A673 (cell line): Measurements from ENCODE around the gene PARP16. TPM values are rescaled to one million over a fixed set of nuclear protein-coding genes. Genes with fewer than 3 reads are reported as not detected.

Experiments
- BruUV-seq: library from RNA; stranded (reverse); fragments of 400-500 nt; replicated peaks from 2 replicates; lab custom pipeline; 2021; lab: Mats Ljungman, UMichigan
- CTCF ChIA-PET: fragments of 300-600 bp; sonication (Branson Sonifier 250); formaldehyde crosslinking; loops from one replicate; lab custom pipeline; 2022; ENCODE audit warnings: antibody characterized with exemption; lab: Charles Lee
- POLR2A ChIA-PET: fragments of 300-600 bp; sonication (Branson Sonifier 250); formaldehyde crosslinking; loops from one replicate; lab custom pipeline; 2022; ENCODE audit warnings: antibody characterized with exemption; ENCODE audit not compliant: low non-redundant PET; lab: Charles Lee
- DNase-seq: peaks from one replicate; pipeline ENCODE4 v3.0.0-alpha.2; 2015; ENCODE audit warnings: low spot score
- H3K27ac ChIP-seq: fragments of 200-600 bp; sonication (generic); 2 replicates; pipeline ENCODE4 v1.5.1; 2016; ENCODE audit warnings: mixed run types, low read depth, mild to moderate bottlenecking, mixed read lengths, antibody characterized with exemption, low read length; ENCODE audit not compliant: poor library complexity, severe bottlenecking
- H3K27me3 ChIP-seq: fragments of 200-600 bp; sonication (generic); replicated peaks from 2 replicates; pipeline ENCODE4 v1.6.1; 2017; ENCODE audit warnings: mixed run types, low read depth, mild to moderate bottlenecking, mixed read lengths, antibody characterized with exemption, low read length; ENCODE audit not compliant: insufficient read depth, poor library complexity
- H3K36me3 ChIP-seq: fragments of 200-600 bp; sonication (generic); 2 replicates; pipeline ENCODE4 v1.6.1; 2016; ENCODE audit warnings: mixed run types, mild to moderate bottlenecking, mixed read lengths, antibody characterized with exemption, low read length; ENCODE audit not compliant: insufficient read depth, poor library complexity, severe bottlenecking
- H3K4me1 ChIP-seq: fragments of 200-600 bp; sonication (generic); 2 replicates; pipeline ENCODE4 v1.6.1; 2017; ENCODE audit warnings: mixed run types, mild to moderate bottlenecking, mixed read lengths, antibody characterized with exemption, low read length; ENCODE audit not compliant: insufficient read depth, poor library complexity, severe bottlenecking
- H3K4me3 ChIP-seq: fragments of 200-600 bp; sonication (generic); 2 replicates; pipeline ENCODE4 v1.5.1; 2016; ENCODE audit warnings: low read depth, mixed run types, mild to moderate bottlenecking, mixed read lengths, low read length; ENCODE audit not compliant: poor library complexity, severe bottlenecking
- H3K9me3 ChIP-seq: fragments of 200-600 bp; sonication (generic); 2 replicates; pipeline ENCODE4 v1.6.1; 2016; ENCODE audit warnings: mixed run types, low read depth, mild to moderate bottlenecking, mixed read lengths, antibody characterized with exemption, low read length; ENCODE audit not compliant: poor library complexity, severe bottlenecking
- EZH2 ChIP-seq: fragments of 200-600 bp; sonication (generic); IDR thresholded peaks from 2 replicates; pipeline ENCODE4 v1.6.1; 2017; ENCODE audit warnings: borderline replicate concordance, low read depth, mild to moderate bottlenecking, mixed read lengths, antibody characterized with exemption, low read length; ENCODE audit not compliant: poor library complexity, severe bottlenecking
- intact Hi-C: fragments of 100-400 bp; cut with micrococcal nuclease; formaldehyde crosslinking; loops from one replicate; pipeline ENCODE4 v1.10.0; 2022; ENCODE audit not compliant: unreplicated experiment
- total RNA-seq: library from RNA; stranded (reverse); gene quantifications from 2 replicates; pipeline ENCODE4 v1.2.3, GENCODE V29; 2021
- TF ChIP-seq, protein P1 (sequence below): fragments of 300-800, 200-600 bp; sonication (generic); conservative IDR thresholded peaks from 2 replicates; pipeline ENCODE4 v1.5.1; 2017; ENCODE audit warnings: low read depth, mild to moderate bottlenecking, antibody characterized with exemption, low read length, moderate library complexity, mixed read lengths

The PARP16 gene
- total RNA-seq, 1 experiment from 2014 or later, result 5.7 TPM

DNA sequence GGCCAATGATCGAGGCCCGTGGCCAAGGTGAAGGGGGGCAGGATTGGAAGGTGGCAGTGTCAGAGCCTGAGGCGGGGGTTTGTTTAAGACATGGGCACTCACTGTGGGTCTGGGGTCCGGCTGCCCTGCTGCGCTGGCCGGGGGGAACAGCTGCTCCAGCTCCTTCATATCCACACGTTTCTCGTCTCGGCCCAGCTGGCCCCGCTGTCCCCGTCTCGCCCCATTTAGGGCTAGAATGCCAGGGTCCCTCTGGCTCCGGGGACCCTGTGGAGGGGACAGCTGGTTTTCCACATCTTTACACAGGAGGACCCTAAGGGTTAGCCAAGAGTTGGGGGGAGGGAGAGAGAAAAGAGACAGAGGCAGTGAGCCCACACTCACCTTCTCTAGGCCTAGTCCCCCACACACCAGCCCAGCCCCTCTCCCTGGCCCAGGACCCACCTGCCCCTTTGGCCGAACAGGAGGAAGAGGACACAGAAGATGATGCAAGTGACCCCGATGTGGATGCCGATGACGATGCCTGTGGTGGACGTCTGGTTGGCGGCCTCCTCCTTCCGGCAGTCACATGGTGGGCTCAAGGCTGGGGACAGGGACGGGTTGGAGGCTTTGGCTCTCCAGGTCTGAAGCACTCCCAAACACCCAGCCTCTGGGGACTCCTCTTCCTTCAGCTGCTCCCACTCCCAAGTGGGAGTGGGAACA is 42.8 kb upstream of the PARP16 start:
- Histone ChIP-seq H3K36me3 (no peaks in the 10 kb centered on the region), H3K27me3 (no peaks in the 10 kb centered on the region), H3K27ac (no peak overlapping the region), H3K4me3 (no peak overlapping the region), H3K4me1 (no peaks in the 10 kb centered on the region), H3K9me3 (no peaks in the 10 kb centered on the region)
- TF ChIP-seq, protein P1, sequence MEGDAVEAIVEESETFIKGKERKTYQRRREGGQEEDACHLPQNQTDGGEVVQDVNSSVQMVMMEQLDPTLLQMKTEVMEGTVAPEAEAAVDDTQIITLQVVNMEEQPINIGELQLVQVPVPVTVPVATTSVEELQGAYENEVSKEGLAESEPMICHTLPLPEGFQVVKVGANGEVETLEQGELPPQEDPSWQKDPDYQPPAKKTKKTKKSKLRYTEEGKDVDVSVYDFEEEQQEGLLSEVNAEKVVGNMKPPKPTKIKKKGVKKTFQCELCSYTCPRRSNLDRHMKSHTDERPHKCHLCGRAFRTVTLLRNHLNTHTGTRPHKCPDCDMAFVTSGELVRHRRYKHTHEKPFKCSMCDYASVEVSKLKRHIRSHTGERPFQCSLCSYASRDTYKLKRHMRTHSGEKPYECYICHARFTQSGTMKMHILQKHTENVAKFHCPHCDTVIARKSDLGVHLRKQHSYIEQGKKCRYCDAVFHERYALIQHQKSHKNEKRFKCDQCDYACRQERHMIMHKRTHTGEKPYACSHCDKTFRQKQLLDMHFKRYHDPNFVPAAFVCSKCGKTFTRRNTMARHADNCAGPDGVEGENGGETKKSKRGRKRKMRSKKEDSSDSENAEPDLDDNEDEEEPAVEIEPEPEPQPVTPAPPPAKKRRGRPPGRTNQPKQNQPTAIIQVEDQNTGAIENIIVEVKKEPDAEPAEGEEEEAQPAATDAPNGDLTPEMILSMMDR, result no peak
- no peak for TF ChIP-seq EZH2
- ChIA-PET POLR2A (no interaction called here), CTCF (no interaction called here)
- no TSS peak for BruUV-seq
- intact Hi-C loops, result no loop called here
- no peak for DNase-seq

DNA sequence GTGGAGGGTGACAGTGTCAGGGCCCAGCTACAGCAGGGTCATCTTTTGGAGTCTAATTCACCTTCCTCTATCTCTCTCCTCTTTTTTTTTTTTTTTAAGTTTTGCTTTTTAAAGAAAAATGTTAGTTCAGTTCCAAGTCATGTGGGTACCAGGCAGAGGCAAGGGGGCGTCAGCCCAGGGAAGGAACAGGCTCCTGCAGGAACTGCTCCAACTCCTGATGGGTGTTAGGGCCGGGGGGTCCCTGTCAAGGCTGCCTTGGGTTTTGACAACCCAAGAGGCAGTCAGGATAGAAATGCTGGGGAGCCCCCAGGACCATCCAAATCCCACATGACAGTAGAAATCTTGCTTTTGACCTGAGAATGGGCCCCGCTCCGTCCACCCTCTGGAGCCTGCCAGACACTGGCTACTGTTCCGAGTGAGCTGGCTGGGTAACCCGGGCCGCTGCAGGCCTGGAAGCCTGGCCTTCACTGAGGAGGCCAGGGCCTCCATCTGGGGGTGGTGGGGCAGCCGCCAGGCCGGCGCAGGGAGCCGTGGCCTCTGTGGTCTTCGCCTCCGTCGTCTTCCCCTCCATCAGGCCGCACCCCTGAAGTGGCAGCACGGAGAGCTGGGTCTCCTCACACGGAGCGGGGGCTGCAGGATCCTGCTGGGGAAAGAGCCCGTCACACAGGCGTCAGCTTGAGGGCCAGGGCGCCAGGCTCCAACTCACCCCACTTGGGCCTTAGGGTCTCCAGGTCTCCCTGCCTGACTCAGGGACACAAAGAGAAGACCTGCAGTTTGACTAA is 42.0 kb upstream of the PARP16 start:
- H3K36me3 ChIP-seq, result no peaks in the 10 kb centered on the region
- no peaks in the 10 kb centered on the region for H3K9me3 ChIP-seq
- H3K4me1 ChIP-seq, result no peaks in the 10 kb centered on the region
- DNase-seq, result no peak
- TF ChIP-seq, protein P1, result no peak
- TF ChIP-seq EZH2, result no peak
- ChIA-PET POLR2A (no interaction called here), CTCF (no interaction called here)
- intact Hi-C loops, result no loop called here
- no peaks in the 10 kb centered on the region for H3K27me3 ChIP-seq
- H3K4me3 ChIP-seq, result no peak overlapping the region
- H3K27ac ChIP-seq, result no peak overlapping the region
- no TSS peak for BruUV-seq

DNA sequence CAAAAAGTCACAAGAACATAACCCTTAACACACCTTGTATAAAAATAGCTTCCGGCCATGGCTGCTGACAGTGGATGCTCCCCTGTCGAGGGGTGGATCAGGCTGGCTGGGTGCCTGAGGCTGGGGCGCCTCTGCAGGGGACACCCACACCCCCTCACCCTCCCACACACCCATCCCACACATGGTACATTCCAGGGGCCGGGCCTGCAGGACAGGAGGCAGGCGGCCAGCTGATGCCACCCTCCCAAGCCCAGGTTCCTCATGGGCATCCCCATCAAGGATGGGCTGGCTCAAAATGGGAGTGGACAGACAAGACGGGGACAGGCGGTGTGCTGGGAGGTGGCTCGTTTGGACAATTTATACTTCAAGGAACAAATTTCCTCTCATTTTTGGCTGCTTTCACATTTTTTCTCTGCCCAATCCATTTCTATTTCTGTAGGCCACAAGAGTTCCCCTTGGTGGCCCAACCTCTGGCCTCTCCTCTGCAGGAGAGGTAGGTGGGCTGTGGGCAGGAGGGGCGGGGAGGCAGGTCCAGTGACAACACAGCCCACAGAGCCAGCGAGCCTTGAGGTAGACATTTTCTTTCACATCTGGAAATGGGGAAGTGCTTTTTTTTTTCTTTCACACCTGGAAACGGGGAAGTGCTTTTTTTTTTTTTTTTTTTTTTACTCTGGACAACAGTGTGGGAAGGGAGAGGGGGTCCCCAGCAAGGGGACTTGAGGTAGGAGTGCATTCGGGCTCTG is 41.1 kb upstream of the PARP16 start:
- H3K4me1 ChIP-seq, result no peaks in the 10 kb centered on the region
- no peak overlapping the region for H3K27ac ChIP-seq
- BruUV-seq, result no TSS peak
- CTCF ChIA-PET, result no interaction called here
- no peaks in the 10 kb centered on the region for H3K36me3 ChIP-seq
- no peak for DNase-seq
- intact Hi-C loops, result no loop called here
- H3K27me3 ChIP-seq, result no peaks in the 10 kb centered on the region
- POLR2A ChIA-PET, result no interaction called here
- TF ChIP-seq EZH2, result no peak
- TF ChIP-seq, protein P1, result no peak
- no peaks in the 10 kb centered on the region for H3K9me3 ChIP-seq
- H3K4me3 ChIP-seq, result no peak overlapping the region
